Measurements from ENCODE around the gene TNK2. TPM values are rescaled to one million over a fixed set of nuclear protein-coding genes. Genes with fewer than 3 reads are reported as not detected.
"Not testable (repeated sequence)": the region's sequence is repeated elsewhere in the genome, so short reads cannot be mapped to it uniquely, and the experiment has no call there.

TNK2 gene
- 10 to 100 TPM; 35.0 to 45.3 (median 43.8) TPM for polyA plus RNA-seq (ENCODE audit: insufficient read length in 3 of 3)
- long read RNA-seq, donor 1, partial matches to known transcripts = 0 of 2 reads
- long read RNA-seq, donor 1, other reads (novel, unspliced or antisense) = 0 of 2 reads
- long read RNA-seq, donor 2 = 0 reads
- long read RNA-seq, donor 3, partial matches to known transcripts = 0 of 2 reads
- long read RNA-seq, donor 3, other reads (novel, unspliced or antisense) = 0 of 2 reads
- long read RNA-seq, donor 4, full-length matches to known transcripts = 3 of 3 reads
- long read RNA-seq, donor 4, partial matches to known transcripts = 0 of 3 reads
- long read RNA-seq, donor 4, other reads (novel, unspliced or antisense) = 0 of 3 reads
- long read RNA-seq, donor 5, partial matches to known transcripts = 0 of 1 reads
- long read RNA-seq, donor 5, other reads (novel, unspliced or antisense) = 0 of 1 reads
- long read RNA-seq, donor 6, partial matches to known transcripts = 0 of 2 reads
- long read RNA-seq, donor 6, other reads (novel, unspliced or antisense) = 0 of 2 reads
- long read RNA-seq, donor 7, transcript TNK2-205 (4 exons, 3,377 nt) = major isoform, 6 of 6 reads
- long read RNA-seq, donor 7, partial matches to known transcripts = 0 of 6 reads
- long read RNA-seq, donor 7, other reads (novel, unspliced or antisense) = 0 of 6 reads
- long read RNA-seq, donor 8 = 0 reads
- long read RNA-seq, donor 9, transcript TNK2-205 (4 exons, 3,377 nt) = major isoform, 5 of 5 reads
- long read RNA-seq, donor 9, partial matches to known transcripts = 0 of 5 reads
- long read RNA-seq, donor 9, other reads (novel, unspliced or antisense) = 0 of 5 reads
- long read RNA-seq, donor 10, partial matches to known transcripts = 0 of 1 reads
- long read RNA-seq, donor 10, other reads (novel, unspliced or antisense) = 0 of 1 reads
- long read RNA-seq, donor 11 = 0 reads
- long read RNA-seq, donor 12, transcript TNK2-205 (4 exons, 3,377 nt) = major isoform, 5 of 5 reads
- long read RNA-seq, donor 12, partial matches to known transcripts = 0 of 5 reads
- long read RNA-seq, donor 12, other reads (novel, unspliced or antisense) = 0 of 5 reads
- long read RNA-seq, donor 13, partial matches to known transcripts = 0 of 4 reads
- long read RNA-seq, donor 13, other reads (novel, unspliced or antisense) = 0 of 4 reads
- long read RNA-seq, donor 14 = 0 reads
- long read RNA-seq, donor 15, partial matches to known transcripts = 0 of 2 reads
- long read RNA-seq, donor 15, other reads (novel, unspliced or antisense) = 0 of 2 reads
- long read RNA-seq, donor 16 = 0 reads

DNA sequence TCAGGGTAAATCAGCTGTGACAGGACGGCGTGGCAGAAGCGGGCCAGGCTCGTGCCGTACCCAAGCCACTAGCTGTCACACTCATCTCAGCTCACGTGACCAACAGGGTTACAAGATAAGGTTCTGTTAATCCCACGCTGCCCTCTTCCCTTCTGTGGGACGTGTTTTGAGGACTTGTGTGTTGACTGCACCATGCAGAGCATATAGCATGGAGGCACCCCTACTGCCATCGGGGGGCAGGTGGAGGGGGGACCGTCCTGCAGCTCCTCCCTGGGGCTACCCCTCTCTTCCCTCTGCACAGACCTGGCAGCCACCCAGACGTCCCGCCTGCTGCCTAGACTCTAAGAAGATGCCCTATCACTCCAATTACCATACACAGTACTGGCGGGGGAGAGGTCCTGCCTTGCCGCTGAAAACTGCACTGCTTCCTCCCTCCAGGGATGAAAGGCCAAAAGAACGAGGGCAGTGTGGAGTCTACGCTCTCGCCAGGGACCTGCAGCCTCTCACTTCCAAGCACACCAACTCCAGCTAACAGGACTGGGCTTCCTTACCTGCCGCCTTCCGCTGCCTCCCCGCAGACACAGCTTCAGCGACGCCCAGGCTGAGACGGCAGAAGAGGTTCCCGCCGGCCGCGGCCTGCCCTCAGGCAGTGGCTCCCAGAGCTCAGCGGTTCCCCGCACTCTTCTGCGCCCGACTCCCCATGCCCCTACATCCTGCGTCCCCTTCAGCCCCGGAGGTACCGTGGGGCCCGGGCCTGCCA is at the start of gene TNK2:
TSS of gene TNK2 (minus strand) at position 618 of the 760 bp plus-strand sequence. CDS start 19,963 bp downstream, outside the sequence.
- no peak for DNase-seq

- DNase-seq = no peak
These were observed 48.2 kb upstream of the TNK2 start for GRCh38 chr3:195956577-195956976.

DNA sequence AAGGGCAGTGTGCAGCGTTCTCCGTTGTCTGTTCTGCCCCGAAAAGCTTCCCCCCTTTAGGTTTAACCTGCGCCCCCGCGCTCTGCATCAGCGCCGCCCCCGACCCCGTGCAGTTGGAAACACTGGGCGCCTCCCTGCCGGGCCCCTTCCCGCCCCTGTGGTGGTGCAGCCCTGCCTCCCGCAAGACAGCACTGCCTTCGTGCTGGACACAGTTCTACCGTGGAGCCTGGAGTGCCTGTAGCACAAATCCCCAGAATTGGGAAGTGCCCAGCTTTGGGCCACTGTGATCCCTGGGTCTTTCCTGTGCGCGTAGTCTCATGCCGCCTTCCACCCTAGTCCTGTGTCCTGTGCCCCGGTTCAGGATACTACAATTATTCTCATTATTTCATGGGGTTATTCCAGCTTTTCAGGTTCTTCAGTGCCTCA is 47.1 kb upstream of the TNK2 start:
- not testable (repeated sequence) for DNase-seq

DNA sequence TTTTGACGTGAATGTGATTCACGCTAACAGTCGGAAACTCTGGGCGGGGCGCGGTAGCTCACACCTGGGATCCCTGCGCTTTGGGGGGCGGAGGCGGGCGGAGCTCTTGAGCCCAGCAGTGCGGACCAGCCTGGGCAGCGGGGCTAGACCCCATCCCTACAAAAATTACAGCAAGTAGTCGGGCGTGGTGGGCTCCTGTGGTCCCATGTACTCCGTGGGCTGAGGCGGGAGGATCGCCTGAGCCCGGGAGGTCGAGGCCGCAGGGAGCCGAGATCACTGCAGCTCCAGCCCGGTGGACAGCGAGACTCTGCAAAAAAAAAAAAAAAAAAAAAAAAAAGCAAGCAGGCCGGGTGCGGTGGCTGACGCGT is 46.4 kb upstream of the TNK2 start:
- DNase-seq = not testable (repeated sequence)

GRCh38 chr3:195954052-195954751 is 45.9 kb upstream of the TNK2 start:
- DNase-seq = peak; percentile 57

DNA sequence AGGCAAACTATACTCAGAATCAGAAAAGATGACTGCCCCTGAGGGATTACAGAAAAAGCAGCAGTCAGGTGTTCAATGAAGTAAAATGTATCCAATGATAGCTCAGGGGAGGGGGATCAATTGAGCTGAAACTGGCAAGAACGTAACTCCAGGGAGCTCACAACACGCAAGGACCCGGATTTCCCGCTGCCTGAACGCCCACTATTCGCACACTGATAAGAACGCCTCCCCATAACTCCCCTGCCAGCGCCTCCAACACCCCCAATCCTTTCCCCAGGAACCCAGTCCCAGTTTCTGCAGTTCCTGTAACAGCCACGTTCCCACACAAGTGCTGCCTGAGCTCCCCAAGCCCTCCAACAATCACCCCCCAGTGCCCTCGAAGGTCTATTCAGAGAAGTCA is 44.2 kb upstream of the TNK2 start:
- DNase-seq = not testable (repeated sequence)

- DNase-seq = not testable (repeated sequence)
These were observed 43.3 kb upstream of the TNK2 start for GRCh38 chr3:195951443-195952177.

DNA sequence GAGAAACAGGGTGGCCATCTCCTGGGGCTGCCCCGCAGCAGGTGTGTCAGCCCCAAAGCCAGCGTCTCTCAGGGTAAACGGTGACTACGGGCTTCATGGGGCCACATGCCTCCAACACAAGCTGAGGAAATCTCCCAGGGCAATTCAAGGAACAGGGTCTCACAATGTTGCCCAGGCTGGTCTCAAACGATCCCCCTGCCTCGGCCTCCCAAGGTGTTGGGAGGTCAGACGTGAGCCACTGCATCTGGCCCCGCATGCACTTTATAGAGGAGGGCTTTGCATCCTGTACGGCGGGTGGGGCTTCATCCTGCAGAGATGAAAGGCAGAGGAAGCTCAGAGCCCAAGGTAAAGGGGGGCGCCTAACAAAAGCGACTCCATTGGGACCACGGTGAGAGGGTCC is 42.4 kb upstream of the TNK2 start:
- not testable (repeated sequence) for DNase-seq

- not testable (repeated sequence) for DNase-seq
These were observed 41.8 kb upstream of the TNK2 start for GRCh38 chr3:195950164-195950563.

- not testable (repeated sequence) for DNase-seq
These were observed 38.8 kb upstream of the TNK2 start for GRCh38 chr3:195946910-195947699.

- not testable (repeated sequence) for DNase-seq
These were observed 33.0 kb upstream of the TNK2 start for GRCh38 chr3:195941265-195941815.

- not testable (repeated sequence) for DNase-seq
These were observed 32.5 kb upstream of the TNK2 start for GRCh38 chr3:195940806-195941205.

- not testable (repeated sequence) for DNase-seq
These were observed 31.4 kb upstream of the TNK2 start for GRCh38 chr3:195939526-195940470.

- DNase-seq = not testable (repeated sequence)
These were observed 24.7 kb upstream of the TNK2 start for GRCh38 chr3:195933044-195933430.

DNA sequence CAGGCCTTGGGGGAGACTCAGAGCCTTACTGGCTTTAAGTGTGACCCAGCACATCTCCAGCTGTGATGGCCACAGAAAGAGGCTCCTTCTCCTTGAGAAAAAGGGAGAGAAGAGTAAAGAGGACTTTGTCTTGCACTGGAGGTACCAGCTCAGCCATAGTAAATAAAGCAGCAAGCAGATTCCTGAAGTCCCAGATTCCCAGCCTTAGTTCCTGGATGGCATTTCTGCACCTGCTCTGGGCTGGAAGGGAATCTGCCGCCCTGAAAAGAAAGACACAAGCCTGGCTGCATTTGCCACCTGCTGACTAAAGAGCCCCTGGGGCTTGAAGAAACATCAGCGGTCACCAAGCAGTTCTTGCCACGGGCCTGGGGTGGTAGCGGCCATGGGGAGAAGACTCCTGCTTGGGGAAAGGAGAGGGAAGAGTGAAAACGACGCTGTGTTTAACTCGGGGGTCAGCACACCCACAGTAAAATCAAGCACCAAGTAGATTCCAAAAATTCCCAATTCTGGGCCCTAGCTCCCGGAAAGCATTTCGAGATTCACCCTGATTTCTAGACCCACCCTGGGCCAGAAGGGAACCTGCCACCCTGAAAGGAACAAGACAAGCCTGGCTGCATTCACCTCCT is 24.2 kb upstream of the TNK2 start:
- DNase-seq = no peak

GRCh38 chr3:195931582-195932273 is 23.4 kb upstream of the TNK2 start:
- DNase-seq = no peak
